ENCODE results near the gene CRB2.

CRB2 gene

GRCh38 chr9:123373946-123374345, 17.9 kb downstream of the CRB2 start:
- H3K4me3 ChIP-seq (ENCODE audit: low read length): no peak overlapping the region
- H3K36me3 ChIP-seq (ENCODE audit: control insufficient read depth, insufficient read depth, low read length): no peaks in the 10 kb centered on the region
- peaks cover 24% of the 10 kb centered on the region for H3K27me3 ChIP-seq (ENCODE audit: control insufficient read depth, insufficient read depth, low read length)
- H3K9ac ChIP-seq (ENCODE audit: low read length): no peak overlapping the region
- H3K27ac ChIP-seq (ENCODE audit: low read depth, low read length): no peak overlapping the region
- peaks cover 3% of the 10 kb centered on the region for H3K4me1 ChIP-seq (ENCODE audit: control insufficient read depth, insufficient read depth, low read length)

GRCh38 chr9:123375469-123376132, 19.6 kb downstream of the CRB2 start:
- Histone ChIP-seq H3K27me3 (ENCODE audit: control insufficient read depth, insufficient read depth, low read length) (peaks cover 20% of the 10 kb centered on the region), H3K36me3 (ENCODE audit: control insufficient read depth, insufficient read depth, low read length) (no peaks in the 10 kb centered on the region), H3K9ac (ENCODE audit: low read length) (no peak overlapping the region), H3K27ac (ENCODE audit: low read depth, low read length) (peak overlapping the region; percentile 63), H3K4me1 (ENCODE audit: control insufficient read depth, insufficient read depth, low read length) (peaks cover 3% of the 10 kb centered on the region), H3K4me3 (ENCODE audit: low read length) (peak overlapping the region; percentile 27)

GRCh38 chr9:123376218-123377071, 20.4 kb downstream of the CRB2 start:
- Histone ChIP-seq H3K27ac (ENCODE audit: low read depth, low read length) (peak overlapping the region; percentile 24), H3K9ac (ENCODE audit: low read length) (no peak overlapping the region), H3K36me3 (ENCODE audit: control insufficient read depth, insufficient read depth, low read length) (no peaks in the 10 kb centered on the region), H3K4me1 (ENCODE audit: control insufficient read depth, insufficient read depth, low read length) (peaks cover 3% of the 10 kb centered on the region), H3K4me3 (ENCODE audit: low read length) (peak overlapping the region; percentile 27), H3K27me3 (ENCODE audit: control insufficient read depth, insufficient read depth, low read length) (peaks cover 20% of the 10 kb centered on the region)

GRCh38 chr9:123377211-123377971, 21.4 kb downstream of the CRB2 start:
- H3K4me1 ChIP-seq (ENCODE audit: control insufficient read depth, insufficient read depth, low read length): peaks cover 3% of the 10 kb centered on the region
- no peak overlapping the region for H3K27ac ChIP-seq (ENCODE audit: low read depth, low read length)
- no peak overlapping the region for H3K9ac ChIP-seq (ENCODE audit: low read length)
- peaks cover 16% of the 10 kb centered on the region for H3K27me3 ChIP-seq (ENCODE audit: control insufficient read depth, insufficient read depth, low read length)
- peak overlapping the region; percentile 15 for H3K4me3 ChIP-seq (ENCODE audit: low read length)
- no peaks in the 10 kb centered on the region for H3K36me3 ChIP-seq (ENCODE audit: control insufficient read depth, insufficient read depth, low read length)

GRCh38 chr9:123378025-123378424, 22.0 kb downstream of the CRB2 start:
- H3K4me1 ChIP-seq (ENCODE audit: control insufficient read depth, insufficient read depth, low read length): peaks cover 3% of the 10 kb centered on the region
- no peak overlapping the region for H3K4me3 ChIP-seq (ENCODE audit: low read length)
- no peak overlapping the region for H3K9ac ChIP-seq (ENCODE audit: low read length)
- peaks cover under 1% of the 10 kb centered on the region for H3K36me3 ChIP-seq (ENCODE audit: control insufficient read depth, insufficient read depth, low read length)
- H3K27me3 ChIP-seq (ENCODE audit: control insufficient read depth, insufficient read depth, low read length): peaks cover 10% of the 10 kb centered on the region
- H3K27ac ChIP-seq (ENCODE audit: low read depth, low read length): no peak overlapping the region

- no peak overlapping the region for H3K27ac ChIP-seq (ENCODE audit: low read depth, low read length)
- peaks cover 7% of the 10 kb centered on the region for H3K27me3 ChIP-seq (ENCODE audit: control insufficient read depth, insufficient read depth, low read length)
- peaks cover 3% of the 10 kb centered on the region for H3K4me1 ChIP-seq (ENCODE audit: control insufficient read depth, insufficient read depth, low read length)
- no peak overlapping the region for H3K4me3 ChIP-seq (ENCODE audit: low read length)
- peaks cover 5% of the 10 kb centered on the region for H3K36me3 ChIP-seq (ENCODE audit: control insufficient read depth, insufficient read depth, low read length)
- no peak overlapping the region for H3K9ac ChIP-seq (ENCODE audit: low read length)
Observed at GRCh38 chr9:123378956-123379660, 23.1 kb downstream of the CRB2 start.

- Histone ChIP-seq H3K27ac (ENCODE audit: low read depth, low read length) (no peak overlapping the region), H3K4me3 (ENCODE audit: low read length) (no peak overlapping the region), H3K9ac (ENCODE audit: low read length) (no peak overlapping the region), H3K4me1 (ENCODE audit: control insufficient read depth, insufficient read depth, low read length) (no peaks in the 10 kb centered on the region), H3K27me3 (ENCODE audit: control insufficient read depth, insufficient read depth, low read length) (no peaks in the 10 kb centered on the region), H3K36me3 (ENCODE audit: control insufficient read depth, insufficient read depth, low read length) (peaks cover 5% of the 10 kb centered on the region)
Observed at GRCh38 chr9:123380852-123381705, 25.1 kb downstream of the CRB2 start.

- Histone ChIP-seq H3K27me3 (ENCODE audit: control insufficient read depth, insufficient read depth, low read length) (no peaks in the 10 kb centered on the region), H3K4me1 (ENCODE audit: control insufficient read depth, insufficient read depth, low read length) (no peaks in the 10 kb centered on the region), H3K36me3 (ENCODE audit: control insufficient read depth, insufficient read depth, low read length) (peaks cover 5% of the 10 kb centered on the region), H3K27ac (ENCODE audit: low read depth, low read length) (no peak overlapping the region), H3K4me3 (ENCODE audit: low read length) (no peak overlapping the region), H3K9ac (ENCODE audit: low read length) (no peak overlapping the region)
Observed at GRCh38 chr9:123382653-123383511, 26.9 kb downstream of the CRB2 start.

GRCh38 chr9:123383512-123384170, 27.6 kb downstream of the CRB2 start:
- H3K9ac ChIP-seq (ENCODE audit: low read length): no peak overlapping the region
- H3K27me3 ChIP-seq (ENCODE audit: control insufficient read depth, insufficient read depth, low read length): no peaks in the 10 kb centered on the region
- no peak overlapping the region for H3K27ac ChIP-seq (ENCODE audit: low read depth, low read length)
- H3K36me3 ChIP-seq (ENCODE audit: control insufficient read depth, insufficient read depth, low read length): peaks cover 5% of the 10 kb centered on the region
- H3K4me3 ChIP-seq (ENCODE audit: low read length): no peak overlapping the region
- H3K4me1 ChIP-seq (ENCODE audit: control insufficient read depth, insufficient read depth, low read length): no peaks in the 10 kb centered on the region

GRCh38 chr9:123387686-123388085, 31.7 kb downstream of the CRB2 start:
- H3K9ac ChIP-seq (ENCODE audit: low read length): no peak overlapping the region
- no peaks in the 10 kb centered on the region for H3K27me3 ChIP-seq (ENCODE audit: control insufficient read depth, insufficient read depth, low read length)
- no peaks in the 10 kb centered on the region for H3K4me1 ChIP-seq (ENCODE audit: control insufficient read depth, insufficient read depth, low read length)
- H3K27ac ChIP-seq (ENCODE audit: low read depth, low read length): no peak overlapping the region
- no peak overlapping the region for H3K4me3 ChIP-seq (ENCODE audit: low read length)
- peaks cover 5% of the 10 kb centered on the region for H3K36me3 ChIP-seq (ENCODE audit: control insufficient read depth, insufficient read depth, low read length)

Measured in rectal smooth muscle tissue (tissue), 1 donor.